GM23248 (cell line): ENCODE measurements around the gene RBP3. TPM values are rescaled to one million over a fixed set of nuclear protein-coding genes. Genes with fewer than 3 reads are reported as not detected.
A peak's percentile ranks its signal among the peaks of the same experiment; 100 is the strongest.

Experiments used
- DNase-seq: peaks from one replicate; pipeline ENCODE4 v3.0.0-alpha.2; 2015
- H2AFZ ChIP-seq: fragments of 200-600 bp; sonication (generic); 2 replicates; pipeline ENCODE4 v1.6.1; 2016; ENCODE audit warnings: antibody characterized with exemption
- H3F3A ChIP-seq: fragments of 200-600 bp; sonication (generic); 2 replicates; pipeline ENCODE4 v1.6.1; 2016; ENCODE audit warnings: mild to moderate bottlenecking, antibody characterized with exemption, mixed run types; ENCODE audit not compliant: insufficient read depth
- H3K27ac ChIP-seq: fragments of 200-600 bp; sonication (generic); 2 replicates; pipeline ENCODE4 v1.5.1; 2016; ENCODE audit warnings: mild to moderate bottlenecking
- H3K27me3 ChIP-seq: fragments of 200-600 bp; sonication (generic); replicated peaks from 2 replicates; pipeline ENCODE4 v1.6.1; 2016; ENCODE audit warnings: mild to moderate bottlenecking; ENCODE audit not compliant: insufficient read depth
- H3K36me3 ChIP-seq: fragments of 200-600 bp; sonication (generic); 2 replicates; pipeline ENCODE4 v1.6.1; 2016; ENCODE audit warnings: low read depth, mild to moderate bottlenecking
- H3K4me1 ChIP-seq: fragments of 200-600 bp; sonication (generic); 2 replicates; pipeline ENCODE4 v1.6.1; 2016; ENCODE audit warnings: mild to moderate bottlenecking; ENCODE audit not compliant: insufficient read depth
- H3K4me2 ChIP-seq: fragments of 200-600 bp; sonication (generic); one replicate; pipeline ENCODE4 v1.6.1; 2016; ENCODE audit warnings: mild to moderate bottlenecking; ENCODE audit not compliant: unreplicated experiment
- H3K4me3 ChIP-seq: fragments of 200-600 bp; sonication (generic); 2 replicates; pipeline ENCODE4 v1.5.1; 2016; ENCODE audit warnings: mild to moderate bottlenecking
- H3K79me2 ChIP-seq: fragments of 200-600 bp; sonication (generic); 2 replicates; pipeline ENCODE4 v1.6.1; 2016; ENCODE audit warnings: mild to moderate bottlenecking; ENCODE audit not compliant: insufficient read depth
- H3K9ac ChIP-seq: fragments of 200-600 bp; sonication (generic); 2 replicates; pipeline ENCODE4 v1.6.1; 2016; ENCODE audit warnings: mild to moderate bottlenecking
- H3K9me2 ChIP-seq: fragments of 200-600 bp; sonication (generic); 2 replicates; pipeline ENCODE4 v1.6.1; 2016; ENCODE audit warnings: mixed run types, mild to moderate bottlenecking, moderate library complexity; ENCODE audit not compliant: insufficient read depth
- H3K9me3 ChIP-seq: fragments of 200-600 bp; sonication (generic); one replicate; pipeline ENCODE4 v1.6.1; 2017; ENCODE audit warnings: low read depth
- H4K20me1 ChIP-seq: fragments of 200-600 bp; sonication (generic); 2 replicates; pipeline ENCODE4 v1.6.0; 2016; ENCODE audit not compliant: insufficient read depth
- EZH2 ChIP-seq: fragments of 200-600 bp; sonication (generic); IDR thresholded peaks from 2 replicates; pipeline ENCODE4 v1.6.1; 2018; ENCODE audit warnings: antibody characterized with exemption, mild to moderate bottlenecking; ENCODE audit not compliant: insufficient read depth, poor library complexity, severe bottlenecking
- EZH2phosphoT487 ChIP-seq: fragments of 200-600 bp; sonication (generic); IDR thresholded peaks from 2 replicates; pipeline ENCODE4 v1.6.1; 2018; ENCODE audit warnings: antibody characterized with exemption, moderate library complexity, mild to moderate bottlenecking, low read depth; ENCODE audit not compliant: insufficient read depth
- WGBS, 2 experiments: methylation state at CpG; one replicate each; pipeline ENCODE4 v1.1.6; 2015 to 2017; ENCODE audit warnings: low lambda C conversion rate in 2 of 2, low coverage in 1 of 2; ENCODE audit errors: missing lambda C conversion rate in 2 of 2; 5-methylcytosine and 5-hydroxymethylcytosine counted together
- in situ Hi-C: fragments of 300-500 bp; cut with MboI; formaldehyde crosslinking; loops from 2 replicates; pipeline ENCODE4 v1.15.0; 2020
- polyA plus RNA-seq: library from polyadenylated mRNA; unstranded; fragments of >200 nt; fragmentation: Nextera tagmentation; extraction: Ambion mirVana; gene quantifications from 2 replicates; pipeline ENCODE4 v1.2.1, GENCODE V29; 2016
- total RNA-seq: library from RNA; depleted of rRNA; stranded (reverse); fragments of >200 nt; shearing (Covaris generic); gene quantifications from 2 replicates; pipeline ENCODE4 v1.2.3, GENCODE V29; 2014

Gene RBP3
- total and polyA plus RNA-seq, 2 experiments from 2014 or later: not detected

DNA sequence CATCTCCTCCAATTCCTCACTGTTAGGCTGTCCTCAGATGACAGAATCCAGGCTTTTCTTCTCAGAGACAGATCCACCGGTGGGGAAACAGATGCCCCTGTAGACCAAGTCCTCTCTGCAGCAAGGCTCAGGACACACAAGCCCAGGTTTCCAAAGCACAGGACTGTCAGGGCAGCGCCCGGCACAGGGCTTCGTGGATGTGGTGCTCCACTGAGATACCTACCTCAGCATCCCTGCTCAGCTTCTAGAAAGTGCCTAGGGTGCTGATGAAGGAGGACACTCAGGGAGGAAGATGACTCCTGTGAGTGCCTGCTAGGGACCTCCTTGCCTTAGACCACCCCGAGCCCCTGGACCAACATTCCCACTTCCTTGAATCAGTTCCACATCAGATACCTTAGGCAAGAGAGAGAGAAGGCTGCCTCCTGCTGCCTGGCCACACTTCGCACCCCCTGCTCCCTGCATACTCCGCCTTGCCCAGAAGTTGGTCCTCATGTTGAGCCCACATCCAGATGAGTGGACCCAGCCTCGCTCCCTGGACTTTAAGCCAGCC is 8.9 kb upstream of the RBP3 start:
- H3K36me3 ChIP-seq: no peaks in the 10 kb centered on the region
- H3K4me3 ChIP-seq: no peak overlapping the region
- H3K9ac ChIP-seq: no peak overlapping the region
- TF ChIP-seq EZH2phosphoT487 (no peak), EZH2 (no peak)
- no peak overlapping the region for H3K4me2 ChIP-seq
- no peaks in the 10 kb centered on the region for H3K9me3 ChIP-seq
- peaks cover 58% of the 10 kb centered on the region for H3K27me3 ChIP-seq
- no peaks in the 10 kb centered on the region for H3K4me1 ChIP-seq
- no peaks in the 10 kb centered on the region for H4K20me1 ChIP-seq
- H2AFZ ChIP-seq: no peak overlapping the region
- H3K79me2 ChIP-seq: no peaks in the 10 kb centered on the region
- H3K27ac ChIP-seq: no peak overlapping the region
- no peak for DNase-seq
- in situ Hi-C loops: no loop called here
- H3K9me2 ChIP-seq: no peaks in the 10 kb centered on the region
- 67 to 76% methylated on average over 7 to 8 of the region's 8 CpGs for WGBS, 2 experiments
- H3F3A ChIP-seq: no peaks in the 10 kb centered on the region

DNA sequence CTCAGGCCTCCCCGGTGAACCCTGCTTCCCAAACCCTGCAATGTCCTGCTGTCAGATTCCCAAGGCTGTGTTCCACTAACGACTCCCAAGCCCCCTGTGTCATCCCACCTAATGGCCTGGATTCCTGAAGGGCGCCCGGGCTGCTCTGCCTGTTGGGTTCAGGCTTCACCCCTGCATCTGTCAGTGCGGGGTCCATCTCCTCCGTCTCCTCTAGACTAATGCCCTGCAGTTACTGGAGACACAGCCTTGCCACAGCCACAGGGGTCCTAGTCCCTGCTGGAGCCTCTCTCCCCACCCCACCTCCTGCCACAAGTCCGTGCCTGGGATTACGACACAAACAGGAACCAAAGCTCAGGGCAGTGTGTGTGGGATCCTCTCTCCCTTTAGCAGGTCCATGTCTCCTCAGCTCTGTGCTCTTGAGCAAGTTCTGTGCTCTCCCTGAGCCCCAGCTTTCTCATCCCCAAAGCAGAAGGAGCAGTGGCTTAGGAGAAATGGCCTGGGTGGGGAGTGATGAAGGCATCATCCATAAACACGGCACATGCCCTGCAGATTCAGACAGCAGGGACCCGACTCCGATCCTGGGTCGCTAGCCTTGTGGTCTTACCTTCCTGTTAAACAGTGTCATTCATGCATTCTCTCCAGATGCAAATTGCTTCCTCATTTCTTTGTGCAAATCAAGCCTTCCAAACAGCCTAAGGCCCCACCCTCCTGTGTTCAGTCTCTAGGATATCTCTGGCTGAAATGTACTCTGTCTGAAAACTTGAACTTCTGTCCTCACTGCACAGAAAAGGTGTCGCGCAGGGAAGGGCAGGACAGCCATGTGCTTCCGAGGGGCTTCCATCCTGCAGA is 8.2 kb upstream of the RBP3 start:
- Histone ChIP-seq H3K27me3 (peaks cover 58% of the 10 kb centered on the region), H3K36me3 (no peaks in the 10 kb centered on the region), H3K4me3 (no peak overlapping the region), H2AFZ (no peak overlapping the region), H3K79me2 (no peaks in the 10 kb centered on the region), H3F3A (no peaks in the 10 kb centered on the region), H3K4me2 (no peak overlapping the region), H3K9me3 (no peaks in the 10 kb centered on the region), H3K9me2 (no peaks in the 10 kb centered on the region), H3K9ac (no peak overlapping the region), H4K20me1 (no peaks in the 10 kb centered on the region), H3K27ac (no peak overlapping the region), H3K4me1 (no peaks in the 10 kb centered on the region)
- no peak for DNase-seq
- 50 to 56% methylated on average over 15 of the region's 15 CpGs for WGBS, 2 experiments
- TF ChIP-seq EZH2: no peak
- TF ChIP-seq EZH2phosphoT487: no peak
- in situ Hi-C loops: no loop called here

DNA sequence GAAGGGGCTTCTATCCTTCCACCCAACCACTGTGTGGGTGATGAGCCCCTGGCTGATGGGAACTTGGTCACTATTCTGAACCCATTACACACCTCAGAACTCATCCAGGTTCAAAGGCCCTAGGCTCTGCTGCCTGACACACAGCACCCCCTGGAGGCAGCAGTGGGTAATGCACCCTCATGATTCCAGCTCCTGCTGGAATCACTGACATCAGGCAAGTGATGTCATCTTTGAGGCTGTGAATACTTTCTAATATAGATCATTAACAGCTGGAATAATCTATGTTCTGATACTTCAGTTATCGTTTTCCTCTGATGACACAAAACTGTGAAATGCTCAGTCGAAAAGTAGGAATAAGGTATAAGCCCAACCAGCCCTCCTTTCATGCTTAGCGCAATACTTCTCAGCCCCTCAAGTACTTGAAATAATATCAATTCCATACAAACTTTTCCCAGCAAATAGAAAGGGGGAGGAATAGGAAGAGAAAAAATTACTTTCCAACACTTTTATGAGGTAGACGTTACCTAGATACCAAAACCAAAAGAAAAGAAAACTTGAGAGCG is 7.5 kb upstream of the RBP3 start:
- no peaks in the 10 kb centered on the region for H3K9me3 ChIP-seq
- no peak for TF ChIP-seq EZH2phosphoT487
- TF ChIP-seq EZH2: no peak
- no peaks in the 10 kb centered on the region for H3K36me3 ChIP-seq
- H3K27me3 ChIP-seq: peaks cover 57% of the 10 kb centered on the region
- H3K4me1 ChIP-seq: no peaks in the 10 kb centered on the region
- no peak overlapping the region for H3K4me3 ChIP-seq
- in situ Hi-C loops: no loop called here
- no peaks in the 10 kb centered on the region for H3K9me2 ChIP-seq
- WGBS, 2 experiments: 52 to 59% methylated on average over 5 of the region's 5 CpGs
- no peak overlapping the region for H3K9ac ChIP-seq
- H4K20me1 ChIP-seq: no peaks in the 10 kb centered on the region
- H3K79me2 ChIP-seq: no peaks in the 10 kb centered on the region
- no peak overlapping the region for H3K27ac ChIP-seq
- H3F3A ChIP-seq: no peaks in the 10 kb centered on the region
- no peak overlapping the region for H2AFZ ChIP-seq
- DNase-seq: peak; percentile 59
- H3K4me2 ChIP-seq: no peak overlapping the region

DNA sequence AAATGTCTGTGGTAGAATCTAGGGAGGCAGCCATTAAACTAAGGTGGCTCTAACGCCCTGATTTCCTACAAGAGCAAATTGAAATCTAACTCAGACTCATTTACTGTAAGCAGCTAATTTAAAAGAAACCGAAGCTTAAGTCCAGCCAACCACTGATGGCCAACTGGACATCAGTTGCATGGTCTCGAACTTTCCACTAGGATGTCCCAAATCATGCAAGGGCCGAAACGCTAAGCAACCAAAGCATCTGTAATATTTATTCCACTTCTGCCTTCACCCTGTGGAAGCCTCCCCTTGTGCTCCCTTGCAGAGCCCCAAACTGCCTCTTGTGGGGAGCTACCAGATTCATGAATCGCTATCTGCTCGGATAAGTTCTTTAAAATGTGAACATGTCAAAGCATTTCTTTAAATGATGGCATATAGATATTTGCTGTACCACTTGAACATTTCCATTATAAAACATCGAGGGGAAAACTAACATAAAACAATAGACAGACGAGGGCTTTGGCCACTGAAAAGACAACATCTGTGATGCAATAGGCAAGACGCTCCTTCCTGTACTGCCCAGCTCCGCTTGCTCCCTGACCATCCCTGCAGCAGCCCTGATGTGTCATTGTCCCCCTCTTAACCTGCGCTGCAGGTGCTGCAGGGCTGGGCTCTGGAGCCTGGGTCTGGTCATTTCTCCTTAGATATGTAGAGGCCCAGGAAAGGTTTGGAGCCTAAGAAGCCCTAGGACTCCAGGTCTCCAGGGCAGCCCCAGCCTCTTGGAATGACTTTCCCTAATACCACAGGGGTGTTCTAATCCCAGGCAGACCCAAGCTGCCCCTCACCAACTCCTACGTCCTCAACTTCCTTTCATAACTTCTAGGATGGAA is 2.9 kb upstream of the RBP3 start:
- Histone ChIP-seq H3K9ac (no peak overlapping the region), H2AFZ (no peak overlapping the region), H4K20me1 (no peaks in the 10 kb centered on the region), H3K4me3 (no peak overlapping the region), H3K4me1 (no peaks in the 10 kb centered on the region), H3F3A (no peaks in the 10 kb centered on the region), H3K9me3 (no peaks in the 10 kb centered on the region), H3K27me3 (peaks cover 37% of the 10 kb centered on the region), H3K9me2 (no peaks in the 10 kb centered on the region), H3K27ac (no peak overlapping the region), H3K36me3 (no peaks in the 10 kb centered on the region), H3K79me2 (no peaks in the 10 kb centered on the region), H3K4me2 (no peak overlapping the region)
- WGBS, 2 experiments: 62 to 66% methylated on average over 13 of the region's 13 CpGs
- DNase-seq: no peak
- TF ChIP-seq EZH2: no peak
- no peak for TF ChIP-seq EZH2phosphoT487
- in situ Hi-C loops: no loop called here
